ENCODE results near the gene TNIK.

Gene TNIK

DNA sequence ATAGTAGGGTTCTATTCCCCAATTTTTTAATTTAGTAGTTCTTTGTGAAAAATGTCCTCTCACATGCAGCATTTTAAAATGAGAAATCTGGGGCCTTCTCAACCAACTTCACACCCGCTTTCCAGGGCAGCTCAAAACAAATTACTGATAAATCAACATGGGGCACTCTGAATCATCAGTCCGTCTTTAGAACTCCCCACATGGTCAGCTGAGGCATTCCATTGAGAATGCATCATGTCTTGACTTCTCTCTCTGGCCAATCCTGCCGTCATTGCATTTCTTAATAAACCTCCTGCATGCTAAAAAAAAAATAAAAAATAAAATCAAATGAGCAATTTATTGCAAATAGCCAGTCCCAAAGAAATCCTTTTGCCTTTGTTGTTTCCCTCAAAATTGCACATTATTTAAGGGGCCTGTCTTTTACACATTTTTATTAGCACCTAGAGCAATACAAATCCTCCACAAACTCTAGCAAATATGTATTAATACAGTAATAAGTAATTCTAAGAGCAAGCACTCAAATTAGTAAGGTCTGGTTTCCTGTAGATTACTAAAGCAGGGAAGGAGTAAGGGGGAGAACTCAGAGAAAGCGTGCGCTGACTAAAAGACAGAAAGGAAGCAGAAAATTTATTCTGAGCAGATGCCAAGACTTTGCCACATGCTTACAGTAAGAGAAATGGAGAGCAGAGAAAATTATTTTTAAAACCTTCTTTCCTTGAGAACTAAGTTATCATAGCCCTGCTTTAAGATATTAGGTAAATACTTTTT lies 175.7 kb downstream of the TNIK start:
- no peak for DNase-seq (ENCODE audit: low read depth, low spot score)

GRCh38 chr3:171283848-171284222 lies 176.4 kb downstream of the TNIK start:
- no peak for DNase-seq (ENCODE audit: low read depth, low spot score)

GRCh38 chr3:171283183-171283847 lies 176.9 kb downstream of the TNIK start:
- no peak for DNase-seq (ENCODE audit: low read depth, low spot score)

DNA sequence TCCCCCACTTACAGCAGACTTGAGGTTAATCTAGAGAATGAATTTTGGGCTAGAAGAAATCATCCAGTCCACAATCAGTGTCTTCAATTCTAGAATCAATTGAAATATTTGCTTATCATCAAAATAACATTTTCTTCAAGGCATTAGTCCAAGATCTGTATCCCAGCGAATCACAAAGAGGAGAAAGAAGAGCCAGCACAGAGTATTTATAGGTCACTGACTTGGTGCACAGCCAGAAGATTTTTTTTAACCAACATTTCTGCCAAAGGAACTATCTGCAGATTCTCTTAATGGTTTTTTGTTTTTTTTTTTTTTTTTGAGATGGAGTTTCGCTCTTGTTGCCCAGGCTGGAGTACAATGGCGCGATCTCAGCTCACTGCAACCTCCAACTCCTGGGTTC lies 178.2 kb downstream of the TNIK start:
- DNase-seq (ENCODE audit: low read depth, low spot score), result no peak

GRCh38 chr3:171281256-171281992 lies 178.8 kb downstream of the TNIK start:
- DNase-seq (ENCODE audit: low read depth, low spot score), result no peak

- DNase-seq (ENCODE audit: low read depth, low spot score), result no peak
Observed at GRCh38 chr3:171279972-171280371, 180.2 kb downstream of the TNIK start.

DNA sequence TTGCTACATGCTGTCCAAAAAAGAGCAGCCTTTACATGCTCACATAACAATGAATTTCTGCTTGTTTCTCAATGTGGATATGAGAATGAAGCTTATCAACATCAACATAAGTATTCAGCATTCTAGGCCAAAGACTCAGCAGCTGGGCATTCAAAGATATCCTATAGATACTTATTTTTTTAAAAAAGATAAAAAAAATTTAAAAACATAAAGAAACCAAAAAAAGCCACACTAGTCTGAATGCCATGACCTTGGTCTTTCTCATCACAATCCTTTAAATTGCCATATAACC lies 182.0 kb downstream of the TNIK start:
- no peak for DNase-seq (ENCODE audit: low read depth, low spot score)

GRCh38 chr3:171277456-171278298 lies 182.5 kb downstream of the TNIK start:
- DNase-seq (ENCODE audit: low read depth, low spot score), result no peak

- no peak for DNase-seq (ENCODE audit: low read depth, low spot score)
Observed at GRCh38 chr3:171276923-171277322, 183.3 kb downstream of the TNIK start.

- DNase-seq (ENCODE audit: low read depth, low spot score), result no peak
Observed at GRCh38 chr3:171274222-171274621, 186.0 kb downstream of the TNIK start.

DNA sequence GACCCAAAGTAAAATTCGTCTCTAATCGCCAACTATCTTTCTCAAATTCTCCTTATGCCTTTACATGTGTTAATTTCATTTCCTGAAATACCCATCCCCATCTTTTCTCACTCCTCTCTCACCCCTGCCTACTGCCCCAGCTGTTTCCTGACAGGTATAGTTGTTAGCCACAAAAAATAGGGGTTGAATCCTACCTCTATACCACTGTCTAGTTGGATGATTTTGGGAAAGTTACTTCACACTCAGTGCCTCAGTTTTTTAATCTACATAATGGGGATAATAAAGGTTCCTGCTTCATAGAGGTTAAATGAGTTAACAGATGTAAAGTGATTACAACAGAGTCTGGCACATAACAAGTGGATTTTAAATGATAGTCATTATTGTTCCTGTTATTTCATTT lies 189.7 kb downstream of the TNIK start:
- no peak for DNase-seq (ENCODE audit: low read depth, low spot score)

DNA sequence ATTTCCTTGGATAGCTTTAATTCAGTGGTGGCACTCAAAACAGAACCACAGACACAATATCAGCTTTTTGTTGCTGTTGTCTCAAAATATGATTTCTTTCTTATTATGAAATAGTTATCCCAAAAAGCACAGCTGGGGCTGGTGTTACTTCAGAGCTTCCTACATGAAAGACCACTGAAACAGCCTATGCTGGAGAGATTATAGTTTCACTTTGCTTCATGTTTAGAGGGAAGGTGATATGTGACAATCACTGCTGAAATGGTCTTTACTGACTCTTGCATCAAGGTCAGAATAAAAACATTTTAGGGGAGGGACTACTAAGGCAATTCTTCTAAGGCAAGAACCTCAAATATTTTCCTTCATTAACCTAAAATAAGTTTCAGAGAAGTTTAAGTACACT lies 190.7 kb downstream of the TNIK start:
- no peak for DNase-seq (ENCODE audit: low read depth, low spot score)

- no peak for DNase-seq (ENCODE audit: low read depth, low spot score)
Observed at GRCh38 chr3:171268677-171269076, 191.5 kb downstream of the TNIK start.

- DNase-seq (ENCODE audit: low read depth, low spot score), result no peak
Observed at GRCh38 chr3:171267104-171267503, 193.1 kb downstream of the TNIK start.

GRCh38 chr3:171266740-171267073 lies 193.5 kb downstream of the TNIK start:
- DNase-seq (ENCODE audit: low read depth, low spot score), result no peak

DNA sequence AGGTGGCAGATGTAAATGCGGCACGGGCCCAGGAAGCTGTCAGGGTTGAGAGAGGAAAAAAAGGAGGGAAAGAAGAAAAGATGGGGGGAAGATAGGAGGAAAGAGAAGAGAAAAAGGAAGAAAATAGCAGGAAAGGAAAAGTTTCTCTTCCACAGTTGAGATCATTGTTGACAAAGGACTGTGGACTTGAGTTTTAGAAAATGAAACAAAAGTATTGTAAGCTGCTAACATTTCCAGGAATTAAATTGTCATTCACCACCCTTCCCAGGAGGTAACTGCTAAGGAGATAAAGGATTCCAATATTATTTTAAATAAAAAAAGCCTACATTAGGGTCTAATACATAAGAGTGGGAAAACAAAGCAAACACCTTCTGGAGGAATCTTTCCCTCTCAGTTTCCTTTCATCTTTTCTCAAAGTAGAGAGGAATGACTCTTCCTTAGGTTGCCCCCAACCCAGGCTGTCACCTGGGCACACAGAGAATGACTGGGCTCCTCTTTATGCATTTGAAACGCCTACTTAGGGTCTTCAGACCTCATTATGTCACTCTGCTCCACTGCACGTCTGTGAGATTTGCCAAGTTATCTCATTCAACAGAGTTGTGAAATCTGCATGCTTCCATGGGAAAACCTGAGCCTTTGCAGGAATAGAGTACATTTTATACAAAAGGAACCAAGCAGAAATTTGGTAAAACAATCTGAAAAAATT lies 194.0 kb downstream of the TNIK start:
- no peak for DNase-seq (ENCODE audit: low read depth, low spot score)

DNA sequence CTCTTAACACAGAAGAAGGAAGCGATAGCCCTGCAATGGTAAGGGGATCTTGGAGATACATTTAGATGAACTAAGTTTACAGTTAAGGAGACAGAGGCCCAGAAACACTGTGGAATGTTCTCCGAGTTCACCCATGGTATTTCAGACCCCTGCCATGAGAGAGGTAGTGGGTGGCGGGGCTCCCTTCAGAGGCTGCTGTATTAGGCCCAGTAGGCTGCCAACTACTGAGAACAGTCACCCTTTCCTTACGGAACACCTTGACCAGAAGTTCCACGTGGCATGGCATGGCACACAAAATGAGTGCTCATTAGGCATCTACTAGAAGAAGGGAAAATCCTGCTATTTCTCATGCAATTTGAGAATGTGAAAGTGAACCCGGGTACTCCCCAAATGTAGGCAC lies 195.4 kb downstream of the TNIK start:
- DNase-seq (ENCODE audit: low read depth, low spot score), result no peak

- DNase-seq (ENCODE audit: low read depth, low spot score), result no peak
Observed at GRCh38 chr3:171262431-171262830, 197.8 kb downstream of the TNIK start.

- no peak for DNase-seq (ENCODE audit: low read depth, low spot score)
Observed at GRCh38 chr3:171261487-171261886, 198.7 kb downstream of the TNIK start.

- DNase-seq (ENCODE audit: low read depth, low spot score), result no peak
Observed at GRCh38 chr3:171260899-171261298, 199.3 kb downstream of the TNIK start.

DNA sequence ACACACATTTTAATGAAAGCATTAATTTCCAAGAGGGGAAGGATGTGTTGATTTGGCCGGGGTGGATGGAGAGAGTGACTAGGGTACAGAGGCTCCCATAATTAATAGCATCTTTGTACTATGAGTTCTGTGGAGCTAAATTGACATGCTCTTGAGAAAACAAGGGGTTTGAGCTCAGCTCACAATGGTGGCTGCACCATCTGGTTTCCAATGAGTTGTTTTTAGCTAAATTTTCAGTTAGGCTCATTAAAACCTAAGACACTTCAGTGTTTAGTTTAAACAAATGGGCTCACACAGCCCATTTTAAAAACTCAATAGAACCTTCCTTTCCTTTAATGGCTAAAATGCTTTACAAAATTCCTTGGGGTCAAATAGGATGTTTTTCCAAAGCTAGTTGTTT lies 199.7 kb downstream of the TNIK start:
- no peak for DNase-seq (ENCODE audit: low read depth, low spot score)

GRCh38 chr3:171258316-171258715 lies 201.9 kb downstream of the TNIK start:
- DNase-seq (ENCODE audit: low read depth, low spot score), result no peak

All from activated CD4-positive, CD25-positive, alpha-beta regulatory T cell treated with anti-CD3 and anti-CD28 coated beads, Interleukin-2, amount 50 U/mL, for 16 hours (primary cell).